IMR-90 (cell line): ENCODE data around the gene ROBO1. TPM values are rescaled to one million over a fixed set of nuclear protein-coding genes. Genes with fewer than 3 reads are reported as not detected.

Experiments used
- ATAC-seq: fragments of 200-7000 bp; cut with Tn5 transposase; 2 replicates; pipeline ENCODE4 v1.9.1; 2020; ENCODE audit warnings: low read depth, mild to moderate bottlenecking, moderate library complexity
- BruUV-seq: library from RNA; stranded (reverse); fragments of 400-500 nt; replicated peaks from 2 replicates; lab custom pipeline; 2021; lab: Mats Ljungman, UMichigan
- CTCF ChIA-PET: fragments of 300-600 bp; formaldehyde crosslinking; extraction: SDS; loops from one replicate; lab custom pipeline; 2021; ENCODE audit warnings: antibody characterized with exemption; lab: Yijun Ruan, JAX
- POLR2A ChIA-PET: fragments of 300-600 bp; sonication (Branson Sonifier 250); formaldehyde crosslinking; loops from one replicate; lab custom pipeline; 2022; ENCODE audit warnings: antibody characterized with exemption; ENCODE audit not compliant: unreplicated experiment; lab: Charles Lee
- DNase-seq: peaks from one replicate; pipeline ENCODE4 v3.0.0; 2013
- H2AFZ ChIP-seq: replicated peaks from 2 replicates; pipeline ENCODE3; 2013; ENCODE audit warnings: low read length, mild to moderate bottlenecking; ENCODE audit not compliant: poor library complexity
- H2AK5ac ChIP-seq: 2 replicates; pipeline ENCODE4 v1.6.1; 2013; ENCODE audit warnings: low read depth, low read length, inconsistent platforms
- H2AK9ac ChIP-seq: replicated peaks from 2 replicates; pipeline ENCODE3; 2013; ENCODE audit warnings: mild to moderate bottlenecking, low read depth, low read length, moderate library complexity; ENCODE audit not compliant: poor library complexity
- H2BK120ac ChIP-seq: 2 replicates; pipeline ENCODE4 v1.6.1; 2013; ENCODE audit warnings: low read depth, low read length, inconsistent platforms
- H2BK15ac ChIP-seq: 3 replicates; pipeline ENCODE4 v1.6.1; 2013; ENCODE audit warnings: low read depth, low read length, inconsistent platforms
- H2BK20ac ChIP-seq: 2 replicates; pipeline ENCODE4 v1.6.1; 2013; ENCODE audit warnings: low read depth, mild to moderate bottlenecking, inconsistent platforms, low read length, moderate library complexity
- H2BK5ac ChIP-seq: 2 replicates; pipeline ENCODE4 v1.6.1; 2013; ENCODE audit warnings: mild to moderate bottlenecking, low read depth, low read length, inconsistent platforms; ENCODE audit not compliant: poor library complexity, severe bottlenecking
- H3K14ac ChIP-seq: replicated peaks from 2 replicates; pipeline ENCODE4 v1.6.1; 2013; ENCODE audit warnings: low read depth, low read length, inconsistent platforms
- H3K18ac ChIP-seq: 2 replicates; pipeline ENCODE4 v1.6.1; 2013; ENCODE audit warnings: low read depth, low read length, control low read depth
- H3K23ac ChIP-seq: 2 replicates; pipeline ENCODE4 v1.6.1; 2013; ENCODE audit warnings: low read depth, low read length, inconsistent platforms
- H3K27ac ChIP-seq: 2 replicates; pipeline ENCODE4 v1.5.1; 2013; ENCODE audit warnings: mild to moderate bottlenecking, control low read depth, low read length; ENCODE audit not compliant: insufficient read depth
- H3K27me3 ChIP-seq: 2 replicates; pipeline ENCODE4 v1.6.1; 2013; ENCODE audit warnings: low read length; ENCODE audit not compliant: control insufficient read depth, insufficient read depth
- H3K36me3 ChIP-seq: 2 replicates; pipeline ENCODE4 v1.6.1; 2013; ENCODE audit warnings: low read length, mixed read lengths; ENCODE audit not compliant: control insufficient read depth, insufficient read depth
- H3K4ac ChIP-seq: 2 replicates; pipeline ENCODE4 v1.6.1; 2013; ENCODE audit warnings: low read depth, low read length, inconsistent platforms
- H3K4me1 ChIP-seq: 2 replicates; pipeline ENCODE4 v1.6.1; 2013; ENCODE audit warnings: low read length, mixed read lengths; ENCODE audit not compliant: control insufficient read depth, insufficient read depth
- H3K4me2 ChIP-seq: 2 replicates; pipeline ENCODE4 v1.6.1; 2013; ENCODE audit warnings: low read depth, mild to moderate bottlenecking, control low read depth, low read length, moderate library complexity
- H3K4me3 ChIP-seq: 2 replicates; pipeline ENCODE4 v1.5.1; 2013; ENCODE audit warnings: low read depth, mild to moderate bottlenecking, control low read depth, low read length, moderate library complexity; ENCODE audit not compliant: insufficient read depth
- H3K56ac ChIP-seq: 2 replicates; pipeline ENCODE4 v1.6.1; 2013; ENCODE audit warnings: low read length, inconsistent platforms; ENCODE audit not compliant: insufficient read depth; ENCODE audit errors: extremely low read depth
- H3K79me1 ChIP-seq, 2 experiments: 2 replicates each; pipeline ENCODE4 v1.6.1; 2013; ENCODE audit warnings: low read length in 2 of 2, inconsistent platforms in 1 of 2, low read depth in 1 of 2
- H3K9ac ChIP-seq: 2 replicates; pipeline ENCODE4 v1.6.1; 2013; ENCODE audit warnings: low read depth, low read length, control low read depth
- H3K9me1 ChIP-seq: 2 replicates; pipeline ENCODE4 v1.6.1; 2013; ENCODE audit warnings: low read length, inconsistent platforms; ENCODE audit not compliant: insufficient read depth
- H3K9me3 ChIP-seq: 2 replicates; pipeline ENCODE4 v1.6.1; 2013; ENCODE audit warnings: low read length; ENCODE audit not compliant: control insufficient read depth, insufficient read depth
- H4K20me1 ChIP-seq: 2 replicates; pipeline ENCODE4 v1.6.1; 2013; ENCODE audit warnings: low read length, inconsistent platforms; ENCODE audit not compliant: insufficient read depth
- H4K5ac ChIP-seq: 2 replicates; pipeline ENCODE4 v1.6.1; 2013; ENCODE audit warnings: mild to moderate bottlenecking, low read depth, low read length, control low read depth
- H4K8ac ChIP-seq, 2 experiments: 2 replicates each; pipeline ENCODE4 v1.6.1; 2013; ENCODE audit warnings: low read depth in 2 of 2, low read length in 2 of 2, control low read depth in 1 of 2, inconsistent platforms in 1 of 2
- H4K91ac ChIP-seq: 2 replicates; pipeline ENCODE4 v1.6.1; 2013; ENCODE audit warnings: low read depth, low read length, inconsistent platforms; ENCODE audit not compliant: insufficient read depth
- CEBPB ChIP-seq: IDR thresholded peaks from 2 replicates; pipeline ENCODE4 v1.6.1; 2012; ENCODE audit warnings: low read depth, low read length, improper control_type of control experiment
- CTCF ChIP-seq: conservative IDR thresholded peaks from 2 replicates; pipeline ENCODE4 v1.5.1; 2012; ENCODE audit warnings: mild to moderate bottlenecking, low read depth, low read length, improper control_type of control experiment
- ELK1 ChIP-seq: fragments of 150-350 bp; IDR thresholded peaks from 2 replicates; pipeline ENCODE4 v1.6.1; 2016; ENCODE audit warnings: low read depth, mild to moderate bottlenecking, low read length, moderate library complexity, borderline replicate concordance
- FOS ChIP-seq: fragments of 150-350 bp; IDR thresholded peaks from 2 replicates; pipeline ENCODE4 v1.6.1; 2016; ENCODE audit warnings: low read depth, low read length
- MAZ ChIP-seq: IDR thresholded peaks from 2 replicates; pipeline ENCODE4 v1.6.1; 2012; ENCODE audit warnings: low read depth, mild to moderate bottlenecking, low read length, improper control_type of control experiment, moderate library complexity, borderline replicate concordance
- MXI1 ChIP-seq: IDR thresholded peaks from 2 replicates; pipeline ENCODE4 v1.6.1; 2012; ENCODE audit warnings: low read depth, mild to moderate bottlenecking, low read length, moderate library complexity, borderline replicate concordance
- SMC3 ChIP-seq: fragments of 150-350 bp; IDR thresholded peaks from 2 replicates; pipeline ENCODE4 v1.6.1; 2016; ENCODE audit warnings: low read depth, mild to moderate bottlenecking, antibody characterized with exemption, low read length, moderate library complexity
- USF2 ChIP-seq: fragments of 150-350 bp; IDR thresholded peaks from 2 replicates; pipeline ENCODE4 v1.6.1; 2017; ENCODE audit warnings: mild to moderate bottlenecking, antibody characterized with exemption, low read length, low read depth
- WGBS, 2 experiments: methylation state at CpG; one replicate each; pipeline versions ENCODE4 v1.1.5 to v1.1.7; 2013; ENCODE audit warnings: missing lambda C conversion rate in 2 of 2; ENCODE audit not compliant: insufficient read length in 1 of 2; ENCODE audit errors: extremely low coverage in 2 of 2; 5-methylcytosine and 5-hydroxymethylcytosine counted together
- dilution Hi-C: fragments of 300-500 bp; cut with HindIII; formaldehyde crosslinking; loops from one replicate; pipeline ENCODE4 v1.14.3; 2018; ENCODE audit warnings: low sequenced_read_pairs; ENCODE audit not compliant: unreplicated experiment
- in situ Hi-C: fragments of 300-500 bp; cut with MboI; formaldehyde crosslinking; loops from 3 replicates; pipeline ENCODE4 v1.14.3; 2019; ENCODE audit warnings: low sequenced_read_pairs, inconsistent platforms, mixed read lengths
- intact Hi-C: fragments of 100-400 bp; cut with micrococcal nuclease; formaldehyde crosslinking; loops from 2 replicates; pipeline ENCODE4 v1.10.0; 2022
- polyA plus RNA-seq, 3 experiments: library from polyadenylated mRNA; depleted of rRNA; stranded (reverse); fragments of >200 nt; gene quantifications; 2 replicates each; pipeline ENCODE4 v1.2.3, GENCODE V29; 2012; ENCODE audit warnings: low replicate concordance in 1 of 3
- total RNA-seq: library from RNA; depleted of rRNA; stranded (reverse); fragments of >200 nt; gene quantifications from 2 replicates; pipeline ENCODE4 v1.2.3, GENCODE V29; 2012

Gene ROBO1
- total and polyA plus RNA-seq, 2 of the 4 experiments (the other 2 are of a cell fraction) = 24.1 to 53.9 TPM

GRCh38 chr3:79560698-79561097 is 207.1 kb downstream of the ROBO1 start:
- BruUV-seq = no TSS peak
- ChIA-PET POLR2A (no interaction called here), CTCF (no interaction called here)
- Histone ChIP-seq H3K27ac (no peak overlapping the region), H2BK5ac (no peak overlapping the region), H3K14ac (no peak overlapping the region), H3K36me3 (no peaks in the 10 kb centered on the region), H3K4me3 (no peak overlapping the region), H3K23ac (no peak overlapping the region), H3K79me1 (no peaks in the 10 kb centered on the region), H3K9ac (no peak overlapping the region), H3K27me3 (no peaks in the 10 kb centered on the region), H2BK15ac (no peak overlapping the region), H3K9me3 (no peaks in the 10 kb centered on the region), H3K4ac (no peak overlapping the region), H2AK5ac (no peak overlapping the region), H4K20me1 (no peaks in the 10 kb centered on the region), H3K4me2 (no peak overlapping the region), H2BK20ac (no peak overlapping the region), H3K9me1 (no peaks in the 10 kb centered on the region), H4K8ac (no peak overlapping the region), H3K4me1 (no peaks in the 10 kb centered on the region), H3K56ac (no peak overlapping the region), H2AK9ac (no peak overlapping the region), H3K18ac (no peak overlapping the region), H4K5ac (no peak overlapping the region), H4K91ac (no peak overlapping the region), H2AFZ (no peak overlapping the region), H2BK120ac (no peak overlapping the region)
- TF ChIP-seq FOS (no peak), MXI1 (no peak), CEBPB (no peak), ELK1 (no peak), SMC3 (no peak), MAZ (no peak), USF2 (no peak), CTCF (no peak)
- dilution Hi-C loops = no loop called here
- WGBS, 2 experiments = no CpG with 5 or more reads among the region's 4 CpGs
- in situ Hi-C loops = no loop called here
- intact Hi-C loops = no loop called here
- DNase-seq (no peak), ATAC-seq (no peak)
